KMS-11 (cell line): ENCODE measurements around the gene LRRC45.

Source experiments
- H2AFZ ChIP-seq: fragments of 200-600 bp; sonication (generic); 2 replicates; pipeline ENCODE4 v1.6.1; 2016; ENCODE audit warnings: antibody characterized with exemption, mixed run types, low read depth
- H3K27ac ChIP-seq: fragments of 200-600 bp; sonication (generic); 2 replicates; pipeline ENCODE4 v1.6.1; 2016; ENCODE audit warnings: mild to moderate bottlenecking, mixed run types
- H3K27me3 ChIP-seq: fragments of 200-600 bp; sonication (generic); 2 replicates; pipeline ENCODE4 v1.6.1; 2017; ENCODE audit warnings: mild to moderate bottlenecking, low read depth, mixed run types, moderate library complexity; ENCODE audit not compliant: insufficient read depth
- H3K36me3 ChIP-seq: fragments of 200-600 bp; sonication (generic); 2 replicates; pipeline ENCODE4 v1.6.1; 2017; ENCODE audit warnings: mild to moderate bottlenecking, mixed run types; ENCODE audit not compliant: insufficient read depth
- H3K4me1 ChIP-seq: fragments of 200-600 bp; sonication (generic); 2 replicates; pipeline ENCODE4 v1.6.1; 2016; ENCODE audit warnings: mild to moderate bottlenecking, low read depth, mixed run types; ENCODE audit not compliant: poor library complexity, severe bottlenecking
- H3K4me2 ChIP-seq: fragments of 200-600 bp; sonication (generic); 2 replicates; pipeline ENCODE4 v1.7.0; 2016; ENCODE audit warnings: mild to moderate bottlenecking, mixed run types
- H3K4me3 ChIP-seq: fragments of 200-600 bp; sonication (generic); IDR thresholded peaks from 2 replicates; pipeline ENCODE4 v1.6.1; 2017; ENCODE audit warnings: low read depth, low read length, mixed read lengths; ENCODE audit not compliant: insufficient read depth
- H3K79me2 ChIP-seq: fragments of 200-600 bp; sonication (generic); 2 replicates; pipeline ENCODE4 v1.6.1; 2016; ENCODE audit warnings: low read depth, mixed run types; ENCODE audit not compliant: insufficient read depth
- H3K9ac ChIP-seq: fragments of 200-600 bp; sonication (generic); 2 replicates; pipeline ENCODE4 v1.6.1; 2016; ENCODE audit warnings: mild to moderate bottlenecking, mixed run types
- H4K20me1 ChIP-seq: fragments of 200-600 bp; sonication (generic); 2 replicates; pipeline ENCODE4 v1.6.1; 2016; ENCODE audit warnings: mild to moderate bottlenecking, mixed run types; ENCODE audit not compliant: insufficient read depth
- TF ChIP-seq, protein P1 (sequence below): fragments of 200-600 bp; sonication (generic); conservative IDR thresholded peaks from 2 replicates; pipeline ENCODE4 v1.6.1; 2017; ENCODE audit warnings: low read depth, mild to moderate bottlenecking, antibody characterized with exemption, low read length, moderate library complexity, mixed read lengths

The LRRC45 gene

DNA sequence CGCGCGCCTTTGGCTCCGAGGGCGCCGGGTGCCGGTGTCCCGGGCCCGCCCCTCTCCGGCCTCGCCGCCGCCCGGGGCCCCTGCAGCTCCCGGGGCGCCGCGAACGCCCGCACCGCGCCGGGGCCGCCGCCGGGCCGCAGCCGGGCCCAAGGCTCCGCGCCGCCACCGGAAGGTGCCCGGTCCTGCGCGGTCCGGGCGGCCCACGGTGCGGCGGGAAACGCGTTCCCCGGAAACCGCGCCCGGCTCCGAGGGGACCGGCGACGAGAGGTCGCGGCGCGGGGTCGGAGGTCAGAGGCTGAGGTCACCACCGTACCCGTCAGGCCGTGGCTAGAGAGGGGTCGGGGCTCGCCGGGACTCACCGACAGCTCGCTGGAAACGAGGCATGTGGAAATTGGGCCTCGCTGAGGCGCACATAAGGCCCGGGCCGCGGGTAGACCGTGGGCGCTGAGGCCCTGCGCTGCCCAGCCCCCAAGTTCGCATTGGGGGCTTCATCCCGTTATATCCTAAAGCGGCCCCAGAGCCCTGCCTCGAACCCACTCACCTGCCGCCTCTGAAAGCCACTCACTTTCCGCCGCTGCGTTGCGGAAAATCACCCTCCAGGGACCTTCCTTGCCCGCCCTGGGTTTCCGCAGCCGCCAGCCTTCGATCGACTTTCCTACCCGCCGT lies 42.7 kb downstream of the LRRC45 start, which contains the start of gene DUS1L:
DUS1L (minus strand) TSS at position 167 of the 666 bp plus-strand sequence. CDS start 745 bp downstream, outside the sequence.
- Histone ChIP-seq H3K36me3 (peaks cover 6% of the 10 kb centered on the region), H3K27ac (peak within 1 kb of the TSS; percentile 46), H4K20me1 (no peaks in the 10 kb centered on the region), H3K4me3 (no peak within 1 kb of the TSS), H3K4me1 (peaks cover 14% of the 10 kb centered on the region), H2AFZ (peak within 1 kb of the TSS; percentile 62), H3K27me3 (no peaks in the 10 kb centered on the region; the same call in 1 of the 2 replicates), H3K79me2 (peaks cover 13% of the 10 kb centered on the region), H3K9ac (peak within 1 kb of the TSS; percentile 85), H3K4me2 (peak within 1 kb of the TSS; percentile 98)
- TF ChIP-seq, protein P1, sequence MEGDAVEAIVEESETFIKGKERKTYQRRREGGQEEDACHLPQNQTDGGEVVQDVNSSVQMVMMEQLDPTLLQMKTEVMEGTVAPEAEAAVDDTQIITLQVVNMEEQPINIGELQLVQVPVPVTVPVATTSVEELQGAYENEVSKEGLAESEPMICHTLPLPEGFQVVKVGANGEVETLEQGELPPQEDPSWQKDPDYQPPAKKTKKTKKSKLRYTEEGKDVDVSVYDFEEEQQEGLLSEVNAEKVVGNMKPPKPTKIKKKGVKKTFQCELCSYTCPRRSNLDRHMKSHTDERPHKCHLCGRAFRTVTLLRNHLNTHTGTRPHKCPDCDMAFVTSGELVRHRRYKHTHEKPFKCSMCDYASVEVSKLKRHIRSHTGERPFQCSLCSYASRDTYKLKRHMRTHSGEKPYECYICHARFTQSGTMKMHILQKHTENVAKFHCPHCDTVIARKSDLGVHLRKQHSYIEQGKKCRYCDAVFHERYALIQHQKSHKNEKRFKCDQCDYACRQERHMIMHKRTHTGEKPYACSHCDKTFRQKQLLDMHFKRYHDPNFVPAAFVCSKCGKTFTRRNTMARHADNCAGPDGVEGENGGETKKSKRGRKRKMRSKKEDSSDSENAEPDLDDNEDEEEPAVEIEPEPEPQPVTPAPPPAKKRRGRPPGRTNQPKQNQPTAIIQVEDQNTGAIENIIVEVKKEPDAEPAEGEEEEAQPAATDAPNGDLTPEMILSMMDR = no peak

DNA sequence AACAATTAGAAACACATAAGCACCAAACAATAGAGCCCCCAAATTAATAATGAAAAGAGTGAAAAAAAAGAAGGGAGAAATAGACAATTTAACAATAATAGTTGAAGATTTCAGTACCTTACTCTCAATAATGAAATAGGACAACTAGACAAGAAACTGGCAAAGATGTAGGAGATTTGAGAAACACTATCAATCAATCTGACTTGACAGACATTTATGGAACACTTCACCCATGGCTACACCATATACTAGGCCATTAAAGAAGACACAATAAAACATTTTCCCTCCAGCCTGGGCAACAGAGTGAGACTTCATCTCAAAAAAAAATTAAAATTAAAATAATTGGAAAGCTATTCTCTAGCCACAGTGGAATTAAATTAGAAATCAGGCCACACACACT lies 47.5 kb downstream of the LRRC45 start:
- Histone ChIP-seq H3K4me1 (peaks cover 5% of the 10 kb centered on the region), H4K20me1 (no peaks in the 10 kb centered on the region), H3K27ac (no peak overlapping the region), H3K9ac (no peak overlapping the region), H3K4me2 (no peak overlapping the region), H3K79me2 (no peaks in the 10 kb centered on the region), H2AFZ (no peak overlapping the region), H3K27me3 (no peaks in the 10 kb centered on the region; the same call in 1 of the 2 replicates), H3K4me3 (no peak overlapping the region), H3K36me3 (no peaks in the 10 kb centered on the region)
- TF ChIP-seq, protein P1 = no peak

DNA sequence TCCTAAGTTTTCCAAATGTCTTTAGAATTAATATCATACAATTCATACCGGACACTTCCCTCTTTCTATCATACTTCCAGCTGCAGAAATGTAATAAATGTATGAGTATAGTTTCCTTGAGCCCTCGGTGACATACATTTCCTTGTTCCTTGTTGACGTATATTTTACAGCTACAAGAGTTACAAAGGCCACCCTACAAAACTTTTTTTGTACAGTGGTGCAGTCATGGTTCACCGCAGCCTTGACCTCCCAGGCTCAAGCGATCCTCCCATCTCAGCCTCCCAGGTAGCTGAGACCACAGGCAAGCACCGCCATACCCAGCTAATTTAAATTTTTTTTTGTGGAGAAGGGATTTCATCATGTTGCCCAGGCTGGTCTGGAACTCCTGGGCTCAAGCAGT lies 49.7 kb downstream of the LRRC45 start:
- Histone ChIP-seq H2AFZ (no peak overlapping the region), H3K4me3 (no peak overlapping the region), H4K20me1 (no peaks in the 10 kb centered on the region), H3K9ac (no peak overlapping the region), H3K27me3 (no peaks in the 10 kb centered on the region; the same call in 1 of the 2 replicates), H3K36me3 (no peaks in the 10 kb centered on the region), H3K79me2 (no peaks in the 10 kb centered on the region), H3K4me1 (no peaks in the 10 kb centered on the region), H3K4me2 (no peak overlapping the region), H3K27ac (no peak overlapping the region)
- TF ChIP-seq, protein P1 = no peak

DNA sequence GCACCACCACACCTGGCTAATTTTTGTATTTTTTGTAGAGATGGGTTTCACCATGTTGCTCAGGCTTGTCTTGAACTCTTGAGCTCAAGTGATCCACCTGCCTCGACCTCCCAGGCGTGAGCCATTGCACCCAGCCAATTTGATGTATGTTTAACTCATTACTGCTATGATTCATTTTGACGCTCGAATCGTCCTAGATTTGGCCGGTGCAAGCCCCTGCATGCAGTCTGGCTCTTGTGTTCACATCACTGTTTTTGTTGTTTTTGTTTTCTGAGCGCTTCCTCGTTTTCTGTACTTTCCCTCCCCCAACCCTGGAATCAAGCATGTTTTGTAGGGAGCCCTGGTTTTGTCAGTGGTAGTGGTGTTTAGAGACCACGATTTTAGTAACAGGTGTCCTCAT lies 50.3 kb downstream of the LRRC45 start:
- Histone ChIP-seq H3K9ac (no peak overlapping the region), H2AFZ (no peak overlapping the region), H3K4me3 (no peak overlapping the region), H3K27ac (no peak overlapping the region), H3K27me3 (no peaks in the 10 kb centered on the region; the same call in 1 of the 2 replicates), H3K4me1 (no peaks in the 10 kb centered on the region), H4K20me1 (no peaks in the 10 kb centered on the region), H3K79me2 (no peaks in the 10 kb centered on the region), H3K36me3 (no peaks in the 10 kb centered on the region), H3K4me2 (no peak overlapping the region)
- TF ChIP-seq, protein P1 = no peak
